IMR-90 (cell line): ENCODE data around the gene PCGF2. TPM values are rescaled to one million over a fixed set of nuclear protein-coding genes. Genes with fewer than 3 reads are reported as not detected.

ENCODE experiments used
- ATAC-seq: fragments of 200-7000 bp; cut with Tn5 transposase; 2 replicates; pipeline ENCODE4 v1.9.1; 2020; ENCODE audit warnings: low read depth, mild to moderate bottlenecking, moderate library complexity
- BruUV-seq: library from RNA; stranded (reverse); fragments of 400-500 nt; replicated peaks from 2 replicates; lab custom pipeline; 2021; lab: Mats Ljungman, UMichigan
- CTCF ChIA-PET: fragments of 300-600 bp; formaldehyde crosslinking; extraction: SDS; loops from one replicate; lab custom pipeline; 2021; ENCODE audit warnings: antibody characterized with exemption; lab: Yijun Ruan, JAX
- POLR2A ChIA-PET: fragments of 300-600 bp; sonication (Branson Sonifier 250); formaldehyde crosslinking; loops from one replicate; lab custom pipeline; 2022; ENCODE audit warnings: antibody characterized with exemption; ENCODE audit not compliant: unreplicated experiment; lab: Charles Lee
- DNase-seq: peaks from one replicate; pipeline ENCODE4 v3.0.0; 2013
- H2AFZ ChIP-seq: replicated peaks from 2 replicates; pipeline ENCODE3; 2013; ENCODE audit warnings: low read length, mild to moderate bottlenecking; ENCODE audit not compliant: poor library complexity
- H2AK5ac ChIP-seq: 2 replicates; pipeline ENCODE4 v1.6.1; 2013; ENCODE audit warnings: low read depth, low read length, inconsistent platforms
- H2AK9ac ChIP-seq: replicated peaks from 2 replicates; pipeline ENCODE3; 2013; ENCODE audit warnings: mild to moderate bottlenecking, low read depth, low read length, moderate library complexity; ENCODE audit not compliant: poor library complexity
- H2BK120ac ChIP-seq: 2 replicates; pipeline ENCODE4 v1.6.1; 2013; ENCODE audit warnings: low read depth, low read length, inconsistent platforms
- H2BK15ac ChIP-seq: 3 replicates; pipeline ENCODE4 v1.6.1; 2013; ENCODE audit warnings: low read depth, low read length, inconsistent platforms
- H2BK20ac ChIP-seq: 2 replicates; pipeline ENCODE4 v1.6.1; 2013; ENCODE audit warnings: low read depth, mild to moderate bottlenecking, inconsistent platforms, low read length, moderate library complexity
- H2BK5ac ChIP-seq: 2 replicates; pipeline ENCODE4 v1.6.1; 2013; ENCODE audit warnings: mild to moderate bottlenecking, low read depth, low read length, inconsistent platforms; ENCODE audit not compliant: poor library complexity, severe bottlenecking
- H3K14ac ChIP-seq: replicated peaks from 2 replicates; pipeline ENCODE4 v1.6.1; 2013; ENCODE audit warnings: low read depth, low read length, inconsistent platforms
- H3K18ac ChIP-seq: 2 replicates; pipeline ENCODE4 v1.6.1; 2013; ENCODE audit warnings: low read depth, low read length, control low read depth
- H3K23ac ChIP-seq: 2 replicates; pipeline ENCODE4 v1.6.1; 2013; ENCODE audit warnings: low read depth, low read length, inconsistent platforms
- H3K27ac ChIP-seq: 2 replicates; pipeline ENCODE4 v1.5.1; 2013; ENCODE audit warnings: mild to moderate bottlenecking, control low read depth, low read length; ENCODE audit not compliant: insufficient read depth
- H3K27me3 ChIP-seq: 2 replicates; pipeline ENCODE4 v1.6.1; 2013; ENCODE audit warnings: low read length; ENCODE audit not compliant: control insufficient read depth, insufficient read depth
- H3K36me3 ChIP-seq: 2 replicates; pipeline ENCODE4 v1.6.1; 2013; ENCODE audit warnings: low read length, mixed read lengths; ENCODE audit not compliant: control insufficient read depth, insufficient read depth
- H3K4ac ChIP-seq: 2 replicates; pipeline ENCODE4 v1.6.1; 2013; ENCODE audit warnings: low read depth, low read length, inconsistent platforms
- H3K4me1 ChIP-seq: 2 replicates; pipeline ENCODE4 v1.6.1; 2013; ENCODE audit warnings: low read length, mixed read lengths; ENCODE audit not compliant: control insufficient read depth, insufficient read depth
- H3K4me2 ChIP-seq: 2 replicates; pipeline ENCODE4 v1.6.1; 2013; ENCODE audit warnings: low read depth, mild to moderate bottlenecking, control low read depth, low read length, moderate library complexity
- H3K4me3 ChIP-seq: 2 replicates; pipeline ENCODE4 v1.5.1; 2013; ENCODE audit warnings: low read depth, mild to moderate bottlenecking, control low read depth, low read length, moderate library complexity; ENCODE audit not compliant: insufficient read depth
- H3K56ac ChIP-seq: 2 replicates; pipeline ENCODE4 v1.6.1; 2013; ENCODE audit warnings: low read length, inconsistent platforms; ENCODE audit not compliant: insufficient read depth; ENCODE audit errors: extremely low read depth
- H3K79me1 ChIP-seq, 2 experiments: 2 replicates each; pipeline ENCODE4 v1.6.1; 2013; ENCODE audit warnings: low read length in 2 of 2, inconsistent platforms in 1 of 2, low read depth in 1 of 2
- H3K9ac ChIP-seq: 2 replicates; pipeline ENCODE4 v1.6.1; 2013; ENCODE audit warnings: low read depth, low read length, control low read depth
- H3K9me1 ChIP-seq: 2 replicates; pipeline ENCODE4 v1.6.1; 2013; ENCODE audit warnings: low read length, inconsistent platforms; ENCODE audit not compliant: insufficient read depth
- H3K9me3 ChIP-seq: 2 replicates; pipeline ENCODE4 v1.6.1; 2013; ENCODE audit warnings: low read length; ENCODE audit not compliant: control insufficient read depth, insufficient read depth
- H4K20me1 ChIP-seq: 2 replicates; pipeline ENCODE4 v1.6.1; 2013; ENCODE audit warnings: low read length, inconsistent platforms; ENCODE audit not compliant: insufficient read depth
- H4K5ac ChIP-seq: 2 replicates; pipeline ENCODE4 v1.6.1; 2013; ENCODE audit warnings: mild to moderate bottlenecking, low read depth, low read length, control low read depth
- H4K8ac ChIP-seq, 2 experiments: 2 replicates each; pipeline ENCODE4 v1.6.1; 2013; ENCODE audit warnings: low read depth in 2 of 2, low read length in 2 of 2, control low read depth in 1 of 2, inconsistent platforms in 1 of 2
- H4K91ac ChIP-seq: 2 replicates; pipeline ENCODE4 v1.6.1; 2013; ENCODE audit warnings: low read depth, low read length, inconsistent platforms; ENCODE audit not compliant: insufficient read depth
- BHLHE40 ChIP-seq: fragments of 150-350 bp; IDR thresholded peaks from 2 replicates; pipeline ENCODE4 v1.6.1; 2016; ENCODE audit warnings: mild to moderate bottlenecking, low read depth, low read length
- CEBPB ChIP-seq: IDR thresholded peaks from 2 replicates; pipeline ENCODE4 v1.6.1; 2012; ENCODE audit warnings: low read depth, low read length, improper control_type of control experiment
- CHD1 ChIP-seq: IDR thresholded peaks from 2 replicates; pipeline ENCODE4 v1.6.1; 2012; ENCODE audit warnings: low read depth, low read length, improper control_type of control experiment
- FOS ChIP-seq: fragments of 150-350 bp; IDR thresholded peaks from 2 replicates; pipeline ENCODE4 v1.6.1; 2016; ENCODE audit warnings: low read depth, low read length
- MAFK ChIP-seq: IDR thresholded peaks from 2 replicates; pipeline ENCODE4 v1.6.1; 2012; ENCODE audit warnings: low read depth, low read length, improper control_type of control experiment
- MAZ ChIP-seq: IDR thresholded peaks from 2 replicates; pipeline ENCODE4 v1.6.1; 2012; ENCODE audit warnings: low read depth, mild to moderate bottlenecking, low read length, improper control_type of control experiment, moderate library complexity, borderline replicate concordance
- MXI1 ChIP-seq: IDR thresholded peaks from 2 replicates; pipeline ENCODE4 v1.6.1; 2012; ENCODE audit warnings: low read depth, mild to moderate bottlenecking, low read length, moderate library complexity, borderline replicate concordance
- NFE2L2 ChIP-seq: fragments of 150-350 bp; IDR thresholded peaks from 2 replicates; pipeline ENCODE4 v1.6.1; 2016; ENCODE audit warnings: low read depth, mild to moderate bottlenecking, low read length
- POLR2A ChIP-seq: IDR thresholded peaks from 2 replicates; pipeline ENCODE4 v1.6.1; 2012; ENCODE audit warnings: mild to moderate bottlenecking, low read depth, low read length
- RAD21 ChIP-seq: IDR thresholded peaks from 2 replicates; pipeline ENCODE4 v1.6.1; 2012; ENCODE audit warnings: low read length, improper control_type of control experiment
- RCOR1 ChIP-seq: IDR thresholded peaks from 2 replicates; pipeline ENCODE4 v1.6.1; 2012; ENCODE audit warnings: mild to moderate bottlenecking, low read length, improper control_type of control experiment; ENCODE audit not compliant: insufficient replicate concordance
- RFX5 ChIP-seq: IDR thresholded peaks from 2 replicates; pipeline ENCODE4 v1.8.0; 2012; ENCODE audit warnings: low read depth, mild to moderate bottlenecking, low read length, moderate library complexity
- SMC3 ChIP-seq: fragments of 150-350 bp; IDR thresholded peaks from 2 replicates; pipeline ENCODE4 v1.6.1; 2016; ENCODE audit warnings: low read depth, mild to moderate bottlenecking, antibody characterized with exemption, low read length, moderate library complexity
- WGBS, 2 experiments: methylation state at CpG; one replicate each; pipeline versions ENCODE4 v1.1.5 to v1.1.7; 2013; ENCODE audit warnings: missing lambda C conversion rate in 2 of 2; ENCODE audit not compliant: insufficient read length in 1 of 2; ENCODE audit errors: extremely low coverage in 2 of 2; 5-methylcytosine and 5-hydroxymethylcytosine counted together
- dilution Hi-C: fragments of 300-500 bp; cut with HindIII; formaldehyde crosslinking; loops from one replicate; pipeline ENCODE4 v1.14.3; 2018; ENCODE audit warnings: low sequenced_read_pairs; ENCODE audit not compliant: unreplicated experiment
- in situ Hi-C: fragments of 300-500 bp; cut with MboI; formaldehyde crosslinking; loops from 3 replicates; pipeline ENCODE4 v1.14.3; 2019; ENCODE audit warnings: low sequenced_read_pairs, inconsistent platforms, mixed read lengths
- intact Hi-C: fragments of 100-400 bp; cut with micrococcal nuclease; formaldehyde crosslinking; loops from 2 replicates; pipeline ENCODE4 v1.10.0; 2022
- polyA plus RNA-seq, 3 experiments: library from polyadenylated mRNA; depleted of rRNA; stranded (reverse); fragments of >200 nt; gene quantifications; 2 replicates each; pipeline ENCODE4 v1.2.3, GENCODE V29; 2012; ENCODE audit warnings: low replicate concordance in 1 of 3
- total RNA-seq: library from RNA; depleted of rRNA; stranded (reverse); fragments of >200 nt; gene quantifications from 2 replicates; pipeline ENCODE4 v1.2.3, GENCODE V29; 2012
- TF ChIP-seq, protein P1 (sequence below): conservative IDR thresholded peaks from 2 replicates; pipeline ENCODE4 v1.5.1; 2012; ENCODE audit warnings: mild to moderate bottlenecking, low read depth, low read length, improper control_type of control experiment
- TF ChIP-seq, protein P2 (sequence below): fragments of 150-350 bp; IDR thresholded peaks from 2 replicates; pipeline ENCODE4 v1.6.1; 2017; ENCODE audit warnings: mild to moderate bottlenecking, antibody characterized with exemption, low read length, low read depth
- TF ChIP-seq, protein P3 (sequence below): fragments of 150-350 bp; IDR thresholded peaks from 2 replicates; pipeline ENCODE4 v1.6.1; 2016; ENCODE audit warnings: low read depth, mild to moderate bottlenecking, low read length, moderate library complexity, borderline replicate concordance

The PCGF2 gene
- total and polyA plus RNA-seq, 2 of the 4 experiments (the other 2 are of a cell fraction), result 1.1 to 18.2 TPM

DNA sequence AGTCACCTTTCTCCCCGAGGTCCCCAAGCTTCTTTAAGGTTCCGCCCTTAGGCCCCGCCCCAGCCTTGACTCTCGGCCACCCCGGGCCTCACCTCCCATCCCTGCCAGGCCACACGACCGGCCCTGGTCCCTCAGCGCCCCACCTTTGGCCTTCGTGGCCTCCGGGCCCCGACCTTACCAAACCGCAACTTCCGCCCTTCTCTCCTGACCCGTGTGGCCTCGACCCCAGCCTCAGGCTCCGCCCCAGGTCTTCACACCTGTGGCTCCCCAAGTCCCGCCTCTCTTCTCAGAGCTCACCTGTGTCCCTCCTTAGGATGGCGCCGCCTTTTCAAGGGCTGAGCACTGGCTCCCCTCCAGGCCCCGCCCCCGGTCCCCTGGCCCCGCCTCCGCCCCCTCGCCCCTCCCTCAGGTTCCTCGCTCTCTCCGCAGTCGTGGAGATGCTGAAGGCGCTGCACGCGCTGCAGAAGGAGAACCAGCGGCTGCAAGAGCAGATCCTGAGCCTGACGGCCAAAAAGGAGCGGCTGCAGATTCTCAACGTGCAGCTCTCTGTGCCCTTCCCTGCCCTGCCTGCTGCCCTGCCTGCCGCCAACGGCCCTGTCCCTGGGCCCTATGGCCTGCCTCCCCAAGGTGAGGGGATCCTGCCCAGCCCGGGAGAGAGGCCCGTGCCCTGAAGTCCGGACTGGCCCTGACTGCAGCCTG is 28.0 kb downstream of the PCGF2 start:
- Histone ChIP-seq H3K36me3 (peaks cover 59% of the 10 kb centered on the region), H3K27ac (no peak overlapping the region), H2BK15ac (no peak overlapping the region), H3K9me3 (no peaks in the 10 kb centered on the region), H4K8ac (no peak overlapping the region), H2BK20ac (no peak overlapping the region), H3K14ac (no peak overlapping the region), H3K27me3 (no peaks in the 10 kb centered on the region), H2AFZ (no peak overlapping the region), H3K4me2 (no peak overlapping the region), H3K9me1 (no peaks in the 10 kb centered on the region), H4K5ac (no peak overlapping the region), H3K79me1 (no peaks in the 10 kb centered on the region), H2BK5ac (no peak overlapping the region), H3K18ac (no peak overlapping the region), H3K23ac (no peak overlapping the region), H3K56ac (no peak overlapping the region), H2AK5ac (no peak overlapping the region), H4K91ac (no peak overlapping the region), H2BK120ac (no peak overlapping the region), H3K4me1 (no peaks in the 10 kb centered on the region; the same call in 1 of the 2 replicates), H4K20me1 (no peaks in the 10 kb centered on the region), H3K4ac (no peak overlapping the region), H3K4me3 (no peak overlapping the region), H2AK9ac (no peak overlapping the region), H3K9ac (no peak overlapping the region)
- WGBS, 2 experiments, result 76% methylated on average over 13 of the region's 39 CpGs; no CpG with 5 or more reads in 1 of the 2 experiments
- ChIA-PET CTCF (no interaction called here), POLR2A (no interaction called here)
- TF ChIP-seq MAFK (no peak), RCOR1 (no peak), POLR2A (no peak), NFE2L2 (no peak), MXI1 (no peak), FOS (no peak), CHD1 (no peak), SMC3 (no peak), RFX5 (no peak), CEBPB (no peak), RAD21 (no peak), BHLHE40 (no peak), MAZ (no peak)
- TF ChIP-seq, protein P1, sequence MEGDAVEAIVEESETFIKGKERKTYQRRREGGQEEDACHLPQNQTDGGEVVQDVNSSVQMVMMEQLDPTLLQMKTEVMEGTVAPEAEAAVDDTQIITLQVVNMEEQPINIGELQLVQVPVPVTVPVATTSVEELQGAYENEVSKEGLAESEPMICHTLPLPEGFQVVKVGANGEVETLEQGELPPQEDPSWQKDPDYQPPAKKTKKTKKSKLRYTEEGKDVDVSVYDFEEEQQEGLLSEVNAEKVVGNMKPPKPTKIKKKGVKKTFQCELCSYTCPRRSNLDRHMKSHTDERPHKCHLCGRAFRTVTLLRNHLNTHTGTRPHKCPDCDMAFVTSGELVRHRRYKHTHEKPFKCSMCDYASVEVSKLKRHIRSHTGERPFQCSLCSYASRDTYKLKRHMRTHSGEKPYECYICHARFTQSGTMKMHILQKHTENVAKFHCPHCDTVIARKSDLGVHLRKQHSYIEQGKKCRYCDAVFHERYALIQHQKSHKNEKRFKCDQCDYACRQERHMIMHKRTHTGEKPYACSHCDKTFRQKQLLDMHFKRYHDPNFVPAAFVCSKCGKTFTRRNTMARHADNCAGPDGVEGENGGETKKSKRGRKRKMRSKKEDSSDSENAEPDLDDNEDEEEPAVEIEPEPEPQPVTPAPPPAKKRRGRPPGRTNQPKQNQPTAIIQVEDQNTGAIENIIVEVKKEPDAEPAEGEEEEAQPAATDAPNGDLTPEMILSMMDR, result no peak
- TF ChIP-seq, protein P2, sequence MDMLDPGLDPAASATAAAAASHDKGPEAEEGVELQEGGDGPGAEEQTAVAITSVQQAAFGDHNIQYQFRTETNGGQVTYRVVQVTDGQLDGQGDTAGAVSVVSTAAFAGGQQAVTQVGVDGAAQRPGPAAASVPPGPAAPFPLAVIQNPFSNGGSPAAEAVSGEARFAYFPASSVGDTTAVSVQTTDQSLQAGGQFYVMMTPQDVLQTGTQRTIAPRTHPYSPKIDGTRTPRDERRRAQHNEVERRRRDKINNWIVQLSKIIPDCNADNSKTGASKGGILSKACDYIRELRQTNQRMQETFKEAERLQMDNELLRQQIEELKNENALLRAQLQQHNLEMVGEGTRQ, result no peak
- TF ChIP-seq, protein P3, sequence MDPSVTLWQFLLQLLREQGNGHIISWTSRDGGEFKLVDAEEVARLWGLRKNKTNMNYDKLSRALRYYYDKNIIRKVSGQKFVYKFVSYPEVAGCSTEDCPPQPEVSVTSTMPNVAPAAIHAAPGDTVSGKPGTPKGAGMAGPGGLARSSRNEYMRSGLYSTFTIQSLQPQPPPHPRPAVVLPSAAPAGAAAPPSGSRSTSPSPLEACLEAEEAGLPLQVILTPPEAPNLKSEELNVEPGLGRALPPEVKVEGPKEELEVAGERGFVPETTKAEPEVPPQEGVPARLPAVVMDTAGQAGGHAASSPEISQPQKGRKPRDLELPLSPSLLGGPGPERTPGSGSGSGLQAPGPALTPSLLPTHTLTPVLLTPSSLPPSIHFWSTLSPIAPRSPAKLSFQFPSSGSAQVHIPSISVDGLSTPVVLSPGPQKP, result no peak
- no peak for ATAC-seq
- in situ Hi-C loops, result no loop called here
- BruUV-seq, result no TSS peak
- dilution Hi-C loops, result no loop called here
- no peak for DNase-seq
- intact Hi-C loops, result no loop called here
